Kidney epithelial cell (primary cell): ENCODE measurements around the gene PTPRR. TPM values are rescaled to one million over a fixed set of nuclear protein-coding genes. Genes with fewer than 3 reads are reported as not detected.

Source experiments
- DNase-seq: peaks from one replicate; pipeline ENCODE4 v3.0.0-alpha.2; 2010; ENCODE audit warnings: low read depth
- H3K27me3 ChIP-seq: 2 replicates; pipeline ENCODE4 v1.6.0; 2011; ENCODE audit warnings: low read length; ENCODE audit not compliant: control insufficient read depth, insufficient read depth
- H3K36me3 ChIP-seq: 2 replicates; pipeline ENCODE4 v1.5.1; 2011; ENCODE audit warnings: low read length; ENCODE audit not compliant: control insufficient read depth, insufficient read depth
- H3K4me3 ChIP-seq: 2 replicates; pipeline ENCODE4 v1.5.1; 2011; ENCODE audit warnings: low read depth, mild to moderate bottlenecking, control low read depth, low read length
- total RNA-seq: library from RNA; depleted of rRNA; stranded (reverse); fragments of >200 nt; gene quantifications from 2 replicates; pipeline ENCODE4 v1.2.3, GENCODE V29; 2015
- TF ChIP-seq, protein P1 (sequence below): IDR thresholded peaks from 2 replicates; pipeline ENCODE4 v1.5.1; 2011; ENCODE audit warnings: mild to moderate bottlenecking, moderate library complexity, low read length, control low read depth, inconsistent platforms; ENCODE audit not compliant: insufficient read depth, poor library complexity, severe bottlenecking

PTPRR gene
- total RNA-seq, 1 donor from 2014 or later, result 2.3 TPM

DNA sequence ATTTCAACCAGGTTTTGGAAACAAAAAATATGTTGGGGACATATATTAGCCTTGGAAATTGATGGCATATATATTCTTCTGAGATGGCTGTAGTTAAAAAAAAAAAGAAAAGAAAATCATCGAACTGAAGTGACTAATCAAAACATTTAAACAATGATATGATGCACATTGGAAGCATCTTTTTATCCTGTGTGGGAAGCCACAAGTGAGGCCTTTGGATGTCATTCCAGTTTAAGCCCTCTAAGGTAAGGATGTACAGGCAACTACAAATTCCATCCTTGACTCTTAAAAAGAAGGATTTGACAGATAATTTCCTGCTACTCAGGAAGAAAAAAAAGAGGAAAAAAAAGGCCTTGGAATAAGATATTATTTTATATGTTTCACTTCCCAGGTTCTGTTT lies 273.7 kb downstream of the PTPRR start:
- DNase-seq, result no peak
- TF ChIP-seq, protein P1, sequence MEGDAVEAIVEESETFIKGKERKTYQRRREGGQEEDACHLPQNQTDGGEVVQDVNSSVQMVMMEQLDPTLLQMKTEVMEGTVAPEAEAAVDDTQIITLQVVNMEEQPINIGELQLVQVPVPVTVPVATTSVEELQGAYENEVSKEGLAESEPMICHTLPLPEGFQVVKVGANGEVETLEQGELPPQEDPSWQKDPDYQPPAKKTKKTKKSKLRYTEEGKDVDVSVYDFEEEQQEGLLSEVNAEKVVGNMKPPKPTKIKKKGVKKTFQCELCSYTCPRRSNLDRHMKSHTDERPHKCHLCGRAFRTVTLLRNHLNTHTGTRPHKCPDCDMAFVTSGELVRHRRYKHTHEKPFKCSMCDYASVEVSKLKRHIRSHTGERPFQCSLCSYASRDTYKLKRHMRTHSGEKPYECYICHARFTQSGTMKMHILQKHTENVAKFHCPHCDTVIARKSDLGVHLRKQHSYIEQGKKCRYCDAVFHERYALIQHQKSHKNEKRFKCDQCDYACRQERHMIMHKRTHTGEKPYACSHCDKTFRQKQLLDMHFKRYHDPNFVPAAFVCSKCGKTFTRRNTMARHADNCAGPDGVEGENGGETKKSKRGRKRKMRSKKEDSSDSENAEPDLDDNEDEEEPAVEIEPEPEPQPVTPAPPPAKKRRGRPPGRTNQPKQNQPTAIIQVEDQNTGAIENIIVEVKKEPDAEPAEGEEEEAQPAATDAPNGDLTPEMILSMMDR, result no peak
- no peak overlapping the region for H3K4me3 ChIP-seq
- no peaks in the 10 kb centered on the region for H3K27me3 ChIP-seq
- H3K36me3 ChIP-seq, result no peaks in the 10 kb centered on the region

DNA sequence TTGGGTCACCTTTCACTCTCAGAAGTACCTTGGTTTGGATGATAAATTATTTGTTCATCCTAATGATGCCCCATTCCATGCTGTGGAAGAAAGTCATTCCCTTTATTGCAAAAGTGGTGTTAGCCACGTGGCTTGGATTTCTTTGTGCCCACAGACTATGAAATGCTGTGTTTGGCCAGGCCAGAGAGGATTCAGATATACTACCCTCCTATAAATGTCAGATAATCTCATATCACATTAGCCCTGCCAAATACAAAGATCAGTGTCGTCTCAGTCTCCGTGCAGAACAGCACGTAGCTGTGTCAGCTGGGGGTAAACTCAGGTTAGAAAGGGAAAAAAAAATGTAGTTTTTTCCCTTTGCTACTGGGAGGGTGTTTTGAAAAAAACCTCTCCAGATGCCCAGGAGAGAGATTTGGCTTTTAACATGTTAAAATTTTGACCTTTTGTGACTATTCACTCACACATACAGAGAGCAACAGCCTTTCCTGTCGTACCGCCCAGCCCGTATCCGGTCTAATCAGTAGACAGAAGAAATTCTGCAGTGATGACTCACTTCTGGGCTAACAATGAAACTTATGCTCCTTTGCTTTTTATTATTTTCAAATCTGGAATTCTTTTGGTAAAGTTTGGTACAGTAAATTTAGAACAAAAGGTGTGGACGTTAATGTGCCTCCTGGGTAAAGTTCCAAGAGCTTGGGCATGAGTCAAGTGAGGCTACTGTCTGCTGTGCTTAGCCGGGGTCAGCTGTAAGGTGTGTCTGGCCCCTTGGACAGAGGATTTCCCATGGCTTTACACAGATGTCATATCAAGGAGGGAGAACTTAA lies 274.8 kb downstream of the PTPRR start:
- no peaks in the 10 kb centered on the region for H3K27me3 ChIP-seq
- TF ChIP-seq, protein P1, result no peak
- peak; percentile 79 for DNase-seq
- no peaks in the 10 kb centered on the region for H3K36me3 ChIP-seq
- no peak overlapping the region for H3K4me3 ChIP-seq

DNA sequence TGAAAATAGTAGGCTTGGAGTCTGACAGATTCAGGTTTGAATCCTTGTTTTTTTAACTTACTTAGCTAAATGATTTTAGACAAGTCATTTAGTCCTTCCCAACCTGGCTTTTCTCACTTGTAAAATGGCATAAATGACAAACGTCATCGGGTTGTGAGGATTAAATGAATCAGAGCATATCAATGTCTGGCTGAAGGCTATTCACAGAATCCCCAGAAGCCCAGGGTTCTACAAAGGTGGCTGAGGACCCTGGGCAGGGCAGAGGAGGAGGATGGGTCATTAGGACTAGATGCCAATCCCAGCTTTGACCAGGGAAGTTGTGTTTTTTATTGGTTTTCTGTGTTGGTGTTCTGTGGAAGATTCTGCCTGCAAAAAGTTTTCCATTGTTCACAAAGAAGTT lies 275.7 kb downstream of the PTPRR start:
- Histone ChIP-seq H3K27me3 (no peaks in the 10 kb centered on the region), H3K4me3 (no peak overlapping the region), H3K36me3 (no peaks in the 10 kb centered on the region)
- TF ChIP-seq, protein P1, result no peak
- no peak for DNase-seq

DNA sequence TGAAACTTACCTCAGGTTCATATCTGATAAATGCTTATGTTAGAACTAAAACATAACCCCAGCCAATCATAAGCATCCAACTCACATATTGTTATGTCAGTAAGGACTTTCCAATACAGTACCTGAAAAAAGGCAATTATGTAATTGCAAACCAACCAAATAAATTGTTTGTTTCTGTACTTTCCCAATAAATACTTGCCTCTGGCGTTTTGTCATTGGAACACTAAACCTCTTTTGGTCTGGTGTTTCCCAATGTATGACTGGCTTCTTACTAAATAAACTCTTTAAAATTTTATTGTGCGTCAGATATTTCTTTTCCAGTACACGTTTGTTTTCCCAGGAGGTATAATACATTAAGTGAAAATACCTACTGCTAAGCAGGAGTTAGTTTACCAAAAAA lies 276.6 kb downstream of the PTPRR start:
- no peak for DNase-seq
- Histone ChIP-seq H3K27me3 (no peaks in the 10 kb centered on the region), H3K36me3 (no peaks in the 10 kb centered on the region), H3K4me3 (no peak overlapping the region)
- TF ChIP-seq, protein P1, result no peak

DNA sequence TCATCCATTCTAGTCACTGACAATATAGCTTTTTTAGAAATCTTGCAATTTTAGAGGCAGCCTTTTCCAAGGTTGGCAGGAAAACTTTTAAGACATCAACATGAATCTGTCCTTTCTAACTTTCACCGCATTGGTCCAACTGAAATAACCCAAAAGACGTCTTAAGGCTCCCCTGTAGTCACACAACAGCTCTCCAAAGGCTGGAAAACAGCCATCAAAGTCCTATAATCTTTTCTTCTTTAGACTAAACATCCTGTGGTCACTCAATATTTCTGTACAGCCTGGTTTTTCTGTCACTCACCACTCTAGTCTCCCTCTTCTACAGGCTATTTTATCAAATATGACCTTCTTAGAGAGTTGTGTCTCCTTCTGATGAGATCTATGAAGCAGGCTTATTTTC lies 278.8 kb downstream of the PTPRR start:
- Histone ChIP-seq H3K4me3 (no peak overlapping the region), H3K27me3 (no peaks in the 10 kb centered on the region), H3K36me3 (no peaks in the 10 kb centered on the region)
- DNase-seq, result no peak
- TF ChIP-seq, protein P1, result no peak

DNA sequence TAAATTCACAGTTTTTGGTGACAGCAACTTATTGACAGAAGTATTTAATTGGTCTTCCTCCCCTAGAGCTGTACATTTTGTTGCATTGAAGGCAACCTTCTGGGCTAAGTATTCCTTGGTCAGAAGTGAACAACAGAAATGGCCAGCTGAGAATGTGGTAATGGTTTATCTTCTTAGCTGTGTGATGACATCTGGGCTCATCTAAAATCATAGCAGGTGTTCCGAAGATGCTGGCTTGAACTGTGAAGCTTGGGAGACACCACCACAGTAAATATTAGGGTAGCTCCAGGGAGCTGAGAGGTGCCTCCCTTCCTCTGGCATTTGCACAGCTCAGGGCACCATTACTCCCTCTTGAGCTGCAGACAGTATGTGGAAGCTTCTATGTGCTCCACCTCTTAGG lies 279.6 kb downstream of the PTPRR start:
- H3K4me3 ChIP-seq, result no peak overlapping the region
- TF ChIP-seq, protein P1, result no peak
- DNase-seq, result no peak

More for the DNA sequence above, 279.6 kb downstream of the PTPRR start:
- no peaks in the 10 kb centered on the region for H3K27me3 ChIP-seq
- H3K36me3 ChIP-seq, result no peaks in the 10 kb centered on the region
